Naive thymus-derived CD8-positive, alpha-beta T cell (primary cell): ENCODE data around the gene CDK12. TPM values are rescaled to one million over a fixed set of nuclear protein-coding genes. Genes with fewer than 3 reads are reported as not detected.
"Not testable (repeated sequence)": the region's sequence is repeated elsewhere in the genome, so short reads cannot be mapped to it uniquely, and the experiment has no call there.

Experiments used
- ATAC-seq, 2 donors: fragments of 150-1000 bp; cut with Tn5 transposase in 1 of 2; sonication (Bioruptor Pico), chemical (Tn5 transposase) in 1 of 2; 1 replicate in 1 of 2; 2 replicates in 1 of 2; pipeline ENCODE4 v1.10.0; 2021; ENCODE audit warnings: mild to moderate bottlenecking in 2 of 2, moderate library complexity in 2 of 2
- POLR2A ChIA-PET: fragments of 350-600 bp; sonication (Branson Sonifier 250); formaldehyde crosslinking; loops from one replicate; lab custom pipeline; 2021; ENCODE audit warnings: antibody characterized with exemption; lab: Charles Lee
- DNase-seq, 10 donors: peaks; one replicate each; pipeline versions ENCODE4 v3.0.0 to v3.0.0-alpha.2; 2020 to 2022
- H3K27ac Mint-ChIP-seq, 10 donors: one replicate each; pipeline ENCODE4 v1.8.0; 2020 to 2022; ENCODE audit warnings: mild to moderate bottlenecking in 10 of 10, mixed read lengths in 10 of 10, moderate library complexity in 4 of 10, inconsistent platforms in 1 of 10
- H3K27me3 Mint-ChIP-seq, 5 donors: one replicate each; pipeline ENCODE4 v1.8.0; 2021 to 2022; ENCODE audit warnings: mixed read lengths in 5 of 5
- H3K36me3 Mint-ChIP-seq, 3 donors: one replicate each; pipeline ENCODE4 v1.8.0; 2020 to 2022; ENCODE audit warnings: mixed read lengths in 3 of 3, mild to moderate bottlenecking in 2 of 3, inconsistent platforms in 1 of 3
- H3K4me1 Mint-ChIP-seq, 4 donors: one replicate each; pipeline ENCODE4 v1.8.0; 2021 to 2022; ENCODE audit warnings: mixed read lengths in 4 of 4
- H3K4me3 Mint-ChIP-seq, 10 donors: one replicate each; pipeline ENCODE4 v1.8.0; 2020 to 2022; ENCODE audit warnings: mild to moderate bottlenecking in 10 of 10, mixed read lengths in 10 of 10, moderate library complexity in 6 of 10, inconsistent platforms in 1 of 10
- H3K9me3 Mint-ChIP-seq, 9 donors: one replicate each; pipeline ENCODE4 v1.8.0; 2020 to 2022; ENCODE audit warnings: mixed read lengths in 9 of 9, mild to moderate bottlenecking in 3 of 9, inconsistent platforms in 1 of 9, moderate library complexity in 1 of 9
- polyA plus RNA-seq, 3 donors: library from polyadenylated mRNA; unstranded; fragments of 300-500 nt; fragmentation: Illumina TruSeq; gene quantifications; one replicate each; pipeline ENCODE4 v1.2.3, GENCODE V29; 2021
- total RNA-seq, 8 experiments: library from RNA in 2 of 8; stranded (reverse) in 2 of 8; gene quantifications; one replicate each; pipeline ENCODE4 v1.2.3 and lab custom pipeline; 2021 to 2026

Gene CDK12
- total and polyA plus RNA-seq, 5 experiments from 2014 or later, result 3.2 to 114 (median 7.1) TPM

DNA sequence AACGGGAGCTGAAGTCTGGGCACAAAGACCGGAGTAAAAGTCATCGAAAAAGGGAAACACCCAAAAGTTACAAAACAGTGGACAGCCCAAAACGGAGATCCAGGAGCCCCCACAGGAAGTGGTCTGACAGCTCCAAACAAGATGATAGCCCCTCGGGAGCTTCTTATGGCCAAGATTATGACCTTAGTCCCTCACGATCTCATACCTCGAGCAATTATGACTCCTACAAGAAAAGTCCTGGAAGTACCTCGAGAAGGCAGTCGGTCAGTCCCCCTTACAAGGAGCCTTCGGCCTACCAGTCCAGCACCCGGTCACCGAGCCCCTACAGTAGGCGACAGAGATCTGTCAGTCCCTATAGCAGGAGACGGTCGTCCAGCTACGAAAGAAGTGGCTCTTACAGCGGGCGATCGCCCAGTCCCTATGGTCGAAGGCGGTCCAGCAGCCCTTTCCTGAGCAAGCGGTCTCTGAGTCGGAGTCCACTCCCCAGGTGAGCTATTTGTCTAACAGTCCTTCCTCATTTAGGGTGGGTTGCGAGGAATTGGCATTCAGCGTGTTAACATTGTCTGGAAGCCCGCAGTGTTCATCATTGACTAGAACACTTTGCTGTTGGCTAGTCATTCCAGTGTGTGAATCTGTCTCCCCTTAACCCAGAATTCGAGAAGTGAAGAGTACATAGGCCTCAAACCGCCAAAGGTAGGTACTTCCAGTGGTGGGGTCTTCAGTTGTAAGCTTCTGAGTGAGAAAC lies 1.5 kb downstream of the CDK12 start:
- peaks cover 16 to 59% (median 52%) of the 10 kb centered on the region in 4 donors for H3K4me1 Mint-ChIP-seq
- H3K36me3 Mint-ChIP-seq, result peaks cover 0 to 26% (median 0%) of the 10 kb centered on the region in 3 donors
- DNase-seq, result peak in 1 of 10 donors; percentile 4
- H3K27ac Mint-ChIP-seq, result peak overlapping the region; percentile 93 to 99 (median 96)
- no peak for ATAC-seq
- H3K4me3 Mint-ChIP-seq, result peak overlapping the region; percentile 88 to 99 (median 96)
- H3K27me3 Mint-ChIP-seq, result peaks cover 0 to 3% (median 0%) of the 10 kb centered on the region in 5 donors
- POLR2A ChIA-PET, result interaction anchor here (0.7 to 4.2 kb wide), 7 partner anchors 13 to 677 kb away, joined by 3 to 153 read pairs (median 5); partner anchors contain the start of genes CASC3, FBXL20, MED1 and RPL19
- H3K9me3 Mint-ChIP-seq, result peaks cover 0 to 4% (median 0%) of the 10 kb centered on the region in 9 donors

DNA sequence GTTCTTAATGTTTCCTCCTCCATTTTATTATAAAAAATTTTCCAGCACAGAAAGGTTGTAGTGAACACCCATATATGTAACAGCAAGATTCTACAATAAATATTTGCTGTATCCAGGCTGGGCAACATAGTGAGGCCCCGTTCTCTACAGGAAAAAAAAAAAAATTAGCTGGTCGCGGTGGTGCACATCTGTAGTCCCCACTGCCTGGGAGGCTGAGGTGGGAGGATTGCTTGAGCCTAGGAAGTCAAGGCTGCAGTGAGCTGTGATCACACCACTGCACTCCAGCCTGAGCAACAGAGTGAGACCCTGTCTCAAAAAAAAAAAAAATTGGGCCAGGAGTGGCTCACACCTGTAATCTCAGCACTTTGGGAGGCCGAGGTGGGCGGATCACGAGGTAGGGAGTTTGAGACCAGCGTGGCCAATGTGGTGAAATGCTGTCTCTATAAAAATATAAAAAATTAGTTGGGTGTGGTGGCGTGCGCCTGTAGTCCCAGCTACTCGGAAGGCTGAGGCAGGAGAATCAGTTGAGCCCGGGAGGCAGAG lies 3.4 kb downstream of the CDK12 start:
- H3K36me3 Mint-ChIP-seq, result peaks cover 0 to 41% (median 0%) of the 10 kb centered on the region in 3 donors
- H3K27me3 Mint-ChIP-seq, ATAC-seq, H3K9me3 Mint-ChIP-seq, DNase-seq: not testable (repeated sequence)
- POLR2A ChIA-PET, result interaction anchor here (0.7 to 1.0 kb wide), 3 partner anchors 10 to 704 kb away, joined by 3 read pairs; no protein-coding TSS in a partner anchor
- H3K4me3 Mint-ChIP-seq, result peak overlapping the region; percentile 88 to 99 (median 96)
- H3K4me1 Mint-ChIP-seq, result peaks cover 16 to 61% (median 55%) of the 10 kb centered on the region in 4 donors
- peak overlapping the region in 8 of 10 donors; percentile 25 to 99 (median 62) for H3K27ac Mint-ChIP-seq

DNA sequence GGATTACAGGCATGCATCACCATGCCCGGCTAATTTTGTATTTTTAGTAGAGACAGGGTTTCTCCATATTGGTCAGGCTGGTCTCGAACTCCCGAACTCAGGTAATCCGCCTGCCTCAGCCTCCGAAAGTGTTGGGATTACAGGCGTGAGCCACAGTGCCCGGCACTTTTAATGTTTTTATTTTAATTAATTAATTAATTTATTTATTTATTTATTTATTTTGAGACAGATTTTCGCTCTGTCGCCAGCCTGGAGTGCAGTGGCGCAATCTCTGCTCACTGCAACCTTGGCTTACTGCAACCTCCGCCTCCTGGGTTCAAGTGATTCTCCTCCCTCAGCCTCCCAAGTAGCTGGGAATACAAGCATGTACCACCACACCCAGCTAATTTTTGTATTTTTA lies 7.3 kb downstream of the CDK12 start:
- H3K27ac Mint-ChIP-seq, H3K27me3 Mint-ChIP-seq, POLR2A ChIA-PET, H3K4me3 Mint-ChIP-seq, ATAC-seq, DNase-seq, H3K9me3 Mint-ChIP-seq: not testable (repeated sequence)
- peaks cover 14 to 56% (median 47%) of the 10 kb centered on the region in 4 donors for H3K4me1 Mint-ChIP-seq
- peaks cover 0 to 76% (median 4%) of the 10 kb centered on the region in 3 donors for H3K36me3 Mint-ChIP-seq

DNA sequence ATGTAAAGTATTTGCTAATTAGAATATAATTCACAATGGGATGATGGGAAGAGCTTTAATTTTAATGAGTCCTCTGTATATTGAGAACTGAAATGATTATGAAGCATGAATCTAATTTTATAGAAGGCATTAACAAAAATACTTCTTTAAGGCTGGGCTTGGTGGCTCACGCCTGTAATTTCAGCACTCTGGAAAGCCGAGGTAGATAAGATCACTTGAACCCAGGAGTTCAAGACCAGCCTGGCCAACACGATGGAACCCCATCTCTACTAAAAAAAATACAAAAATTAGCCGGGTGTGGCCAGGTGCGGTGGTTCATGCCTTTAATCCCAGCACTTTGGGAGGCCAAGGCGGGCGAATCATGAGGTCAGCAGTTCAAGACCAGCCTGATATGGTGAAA lies 12.0 kb downstream of the CDK12 start:
- Mint-ChIP-seq H3K4me1 (peaks cover 8 to 19% (median 12%) of the 10 kb centered on the region in 4 donors), H3K27ac (no peak overlapping the region), H3K36me3 (peaks cover 0 to 77% (median 4%) of the 10 kb centered on the region in 3 donors), H3K27me3 (no peaks in the 10 kb centered on the region), H3K4me3 (no peak overlapping the region), H3K9me3 (no peaks in the 10 kb centered on the region)
- POLR2A ChIA-PET, result no interaction called here
- ATAC-seq (no peak), DNase-seq (no peak)

DNA sequence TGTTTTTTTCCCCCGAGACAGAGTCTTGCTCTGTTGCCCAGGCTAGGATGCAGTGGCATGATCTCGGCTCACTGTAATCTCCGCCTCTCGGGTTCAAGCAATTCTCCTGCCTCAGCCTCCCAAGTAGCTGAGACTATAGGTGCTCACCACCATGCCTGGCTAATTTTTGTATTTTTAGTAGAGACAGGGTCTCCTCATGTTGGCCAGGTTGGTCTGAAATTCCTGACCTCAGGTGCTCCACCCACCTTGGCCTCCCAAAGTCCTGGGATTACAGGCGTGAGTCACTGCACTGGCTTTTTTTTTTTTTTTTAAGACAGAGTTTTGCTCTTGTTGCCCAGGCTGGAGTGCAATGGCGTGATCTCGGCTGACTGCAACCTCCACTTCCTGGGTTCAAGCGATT lies 18.3 kb downstream of the CDK12 start:
- H3K9me3 Mint-ChIP-seq, H3K27ac Mint-ChIP-seq, POLR2A ChIA-PET, H3K27me3 Mint-ChIP-seq, DNase-seq, ATAC-seq, H3K4me3 Mint-ChIP-seq, H3K4me1 Mint-ChIP-seq: not testable (repeated sequence)
- peaks cover 0 to 62% (median 2%) of the 10 kb centered on the region in 3 donors for H3K36me3 Mint-ChIP-seq

DNA sequence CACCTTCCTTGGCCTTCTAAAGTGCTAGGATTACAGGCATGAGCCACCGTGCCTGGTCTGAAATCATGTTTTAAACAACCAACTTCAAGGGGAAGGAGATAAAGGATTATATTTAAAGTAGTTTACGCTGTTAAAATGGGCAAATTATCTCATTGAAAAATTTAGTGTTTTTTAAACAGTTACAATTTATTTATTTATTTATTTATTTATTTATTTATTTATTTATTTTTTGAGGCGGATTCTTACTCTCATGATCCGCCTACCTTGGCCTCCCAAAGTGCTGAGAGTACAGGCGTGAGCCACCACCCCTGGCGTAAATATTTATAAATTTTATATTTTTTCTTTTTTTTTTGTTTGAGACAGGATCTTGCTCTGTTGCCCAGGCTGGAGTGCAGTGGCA lies 22.2 kb downstream of the CDK12 start:
- peaks cover 0 to 55% (median 6%) of the 10 kb centered on the region in 3 donors for H3K36me3 Mint-ChIP-seq
- POLR2A ChIA-PET, result interaction anchor here (0.7 kb wide), 1 partner anchor 1065 kb away, joined by 3 read pairs; no protein-coding TSS in a partner anchor
- ATAC-seq, result no peak
- no peaks in the 10 kb centered on the region for H3K9me3 Mint-ChIP-seq
- H3K4me1 Mint-ChIP-seq, result peaks cover 0 to 17% (median 10%) of the 10 kb centered on the region in 4 donors
- no peak overlapping the region for H3K27ac Mint-ChIP-seq
- DNase-seq, result no peak
- H3K4me3 Mint-ChIP-seq, result no peak overlapping the region
- no peaks in the 10 kb centered on the region for H3K27me3 Mint-ChIP-seq

DNA sequence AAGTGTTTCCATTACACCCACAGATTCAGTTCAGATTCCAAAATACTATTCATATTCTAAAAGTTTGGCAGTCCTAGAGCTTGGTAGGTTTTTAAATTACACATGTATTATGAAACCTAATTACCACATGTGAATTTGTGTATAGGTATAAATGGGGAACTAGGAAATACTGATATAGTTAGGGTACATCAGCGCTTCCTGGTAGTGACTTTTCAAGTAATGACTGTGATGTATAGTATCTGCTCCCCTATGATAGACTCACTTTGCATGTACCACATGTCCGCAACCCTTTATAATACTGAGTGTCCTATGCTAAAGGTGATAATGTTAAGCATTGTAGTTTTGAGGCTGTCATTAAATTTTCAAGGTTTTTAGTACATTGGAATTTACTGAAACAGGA lies 22.9 kb downstream of the CDK12 start:
- Mint-ChIP-seq H3K36me3 (peaks cover 0 to 56% (median 6%) of the 10 kb centered on the region in 3 donors), H3K27me3 (no peaks in the 10 kb centered on the region), H3K4me1 (peaks cover 0 to 16% (median 10%) of the 10 kb centered on the region in 4 donors), H3K9me3 (no peaks in the 10 kb centered on the region), H3K27ac (no peak overlapping the region), H3K4me3 (no peak overlapping the region)
- POLR2A ChIA-PET, result no interaction called here
- ATAC-seq (no peak), DNase-seq (no peak)

DNA sequence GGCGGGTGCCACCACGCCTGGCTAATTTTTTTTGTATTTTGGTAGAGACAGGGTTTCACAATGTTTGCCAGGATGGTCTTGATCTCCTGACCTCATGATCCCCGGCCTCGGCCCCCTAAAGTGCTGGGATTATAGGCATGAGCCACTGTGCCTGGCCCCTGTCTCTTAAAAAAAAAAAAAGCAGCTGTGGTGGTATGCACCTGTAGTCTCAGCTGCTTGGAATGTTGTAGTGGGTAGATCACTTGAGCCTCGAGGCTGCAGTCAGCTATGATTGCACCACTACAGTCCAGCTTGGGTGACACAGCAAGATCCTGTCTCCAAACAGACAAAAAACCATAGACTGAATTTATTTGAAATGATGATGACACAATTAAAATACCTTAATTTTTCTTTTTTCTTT lies 24.3 kb downstream of the CDK12 start:
- H3K27ac Mint-ChIP-seq, result peak overlapping the region in 1 of 10 donors; percentile 38
- DNase-seq (no peak), ATAC-seq (no peak)
- H3K9me3 Mint-ChIP-seq, result no peaks in the 10 kb centered on the region
- H3K27me3 Mint-ChIP-seq, result no peaks in the 10 kb centered on the region
- peaks cover 2 to 52% (median 6%) of the 10 kb centered on the region in 3 donors for H3K36me3 Mint-ChIP-seq
- POLR2A ChIA-PET, result interaction anchor here (0.7 kb wide), 3 partner anchors 11 to 615 kb away, joined by 3 to 6 read pairs (median 4); no protein-coding TSS in a partner anchor
- H3K4me3 Mint-ChIP-seq, result no peak overlapping the region
- H3K4me1 Mint-ChIP-seq, result peaks cover 2 to 14% (median 8%) of the 10 kb centered on the region in 4 donors

DNA sequence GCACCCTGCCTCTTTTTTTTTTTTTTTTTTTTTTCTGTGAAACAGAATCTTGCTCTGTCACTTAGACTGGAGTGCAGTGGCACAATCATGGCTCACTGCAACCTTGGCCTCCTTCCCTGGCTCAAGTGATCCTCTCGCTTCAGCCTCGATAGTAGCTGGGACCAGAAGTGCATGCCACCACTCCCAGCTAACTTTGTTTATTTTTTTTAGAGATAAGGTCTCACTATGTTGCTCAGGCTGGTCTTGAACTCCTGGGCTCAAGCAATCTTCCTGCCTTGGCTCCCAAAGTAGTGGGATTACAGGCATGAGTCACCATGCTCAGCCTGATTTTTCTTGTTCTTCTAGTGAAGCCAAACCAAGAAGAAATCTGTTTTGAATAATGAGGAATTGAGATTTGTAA lies 25.0 kb downstream of the CDK12 start:
- DNase-seq (no peak), ATAC-seq (no peak)
- no peaks in the 10 kb centered on the region for H3K27me3 Mint-ChIP-seq
- H3K27ac Mint-ChIP-seq, result no peak overlapping the region
- H3K4me1 Mint-ChIP-seq, result peaks cover 4 to 15% (median 8%) of the 10 kb centered on the region in 4 donors
- H3K36me3 Mint-ChIP-seq, result peaks cover 3 to 52% (median 7%) of the 10 kb centered on the region in 3 donors
- POLR2A ChIA-PET, result interaction anchor here (0.7 kb wide), 3 partner anchors 12 to 67 kb away, joined by 4 to 6 read pairs (median 5); no protein-coding TSS in a partner anchor
- H3K9me3 Mint-ChIP-seq, result no peaks in the 10 kb centered on the region
- no peak overlapping the region for H3K4me3 Mint-ChIP-seq

DNA sequence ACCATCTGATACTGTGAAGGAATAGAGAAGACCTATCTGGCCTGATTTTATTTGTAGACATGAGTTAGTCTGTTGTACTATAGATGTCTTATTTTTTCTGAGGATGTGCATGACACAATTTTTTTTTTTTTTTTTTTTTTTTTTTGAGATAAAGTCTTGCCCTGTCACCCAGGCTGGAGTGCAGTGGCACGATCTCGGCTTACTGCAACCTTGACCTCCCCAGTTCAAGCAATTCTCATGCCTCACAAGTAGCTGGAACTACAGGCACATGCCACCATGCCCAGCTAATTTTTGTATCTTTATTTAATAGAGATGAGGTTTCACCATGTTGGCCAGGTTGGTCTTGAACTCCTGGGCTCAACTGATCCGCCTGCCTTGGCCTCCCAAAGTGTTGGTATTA lies 26.2 kb downstream of the CDK12 start:
- peaks cover 4 to 15% (median 8%) of the 10 kb centered on the region in 4 donors for H3K4me1 Mint-ChIP-seq
- DNase-seq, POLR2A ChIA-PET, ATAC-seq, H3K27me3 Mint-ChIP-seq, H3K4me3 Mint-ChIP-seq, H3K9me3 Mint-ChIP-seq: not testable (repeated sequence)
- peaks cover 3 to 51% (median 7%) of the 10 kb centered on the region in 3 donors for H3K36me3 Mint-ChIP-seq
- H3K27ac Mint-ChIP-seq, result peak overlapping the region in 1 of 10 donors; percentile 59

DNA sequence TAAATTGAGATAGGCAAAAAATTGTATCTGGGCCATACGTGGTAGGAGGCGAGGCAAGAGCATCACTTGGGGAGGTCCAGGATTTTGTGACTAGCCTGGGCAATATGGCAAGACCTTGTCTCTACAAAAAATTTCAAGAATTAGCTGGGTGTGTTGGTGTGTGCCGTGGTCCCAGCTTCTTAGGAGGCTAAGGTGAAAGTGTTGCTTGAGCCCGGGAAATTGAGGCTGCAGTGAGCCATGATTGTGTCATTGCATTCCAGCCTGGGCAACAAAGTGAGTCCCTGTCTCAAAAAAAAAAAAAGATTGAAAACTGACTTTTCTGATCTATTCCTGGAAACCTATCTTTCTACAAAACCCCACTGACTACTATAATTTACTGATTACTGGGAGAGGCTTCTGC lies 26.7 kb downstream of the CDK12 start:
- ATAC-seq (no peak), DNase-seq (no peak)
- Mint-ChIP-seq H3K27ac (peak overlapping the region in 1 of 10 donors; percentile 34), H3K27me3 (no peaks in the 10 kb centered on the region), H3K4me1 (peaks cover 4 to 15% (median 8%) of the 10 kb centered on the region in 4 donors), H3K4me3 (no peak overlapping the region), H3K36me3 (peaks cover 3 to 54% (median 7%) of the 10 kb centered on the region in 3 donors), H3K9me3 (no peaks in the 10 kb centered on the region)
- POLR2A ChIA-PET, result no interaction called here

DNA sequence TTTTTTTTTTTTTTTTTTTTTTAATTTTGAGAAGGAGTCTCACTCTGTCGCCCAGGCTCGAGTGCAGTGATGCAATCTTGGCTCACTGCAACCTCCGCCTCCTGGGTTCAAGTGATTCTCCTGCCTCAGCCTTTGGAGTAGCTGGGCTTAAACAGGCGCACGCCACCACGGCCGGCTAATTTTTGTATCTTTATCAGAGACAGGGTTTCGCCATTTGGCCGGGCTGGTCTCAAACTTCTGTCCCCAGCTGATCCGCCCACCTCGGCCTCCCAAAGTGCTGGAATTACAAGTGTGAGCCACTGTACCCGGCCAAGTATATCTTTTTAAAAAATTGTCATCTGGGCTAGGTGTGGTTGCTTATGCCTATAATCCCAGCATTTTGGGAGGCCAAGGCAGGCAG lies 35.6 kb downstream of the CDK12 start:
- peaks cover 4 to 93% (median 20%) of the 10 kb centered on the region in 3 donors for H3K36me3 Mint-ChIP-seq
- H3K4me3 Mint-ChIP-seq, ATAC-seq, H3K4me1 Mint-ChIP-seq, H3K27ac Mint-ChIP-seq, POLR2A ChIA-PET, H3K9me3 Mint-ChIP-seq, DNase-seq, H3K27me3 Mint-ChIP-seq: not testable (repeated sequence)

DNA sequence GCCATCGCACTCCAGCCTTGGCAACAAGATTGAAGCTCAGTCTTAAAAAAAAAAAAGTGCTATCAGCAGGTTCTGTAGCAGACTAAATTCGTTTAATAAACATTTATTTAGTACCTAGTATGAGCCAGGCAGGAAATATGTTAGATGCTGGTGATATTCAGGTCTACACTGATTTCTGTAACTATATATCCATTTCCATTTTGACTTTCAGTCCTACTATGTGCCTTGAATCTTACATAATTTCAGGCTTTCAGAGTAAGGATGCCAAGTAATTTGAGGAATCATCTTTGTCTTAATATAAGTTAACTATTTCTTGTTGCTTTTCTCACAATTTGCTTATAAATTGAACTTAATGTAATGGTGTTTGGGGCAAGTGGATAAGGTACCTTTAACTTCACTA lies 46.2 kb downstream of the CDK12 start:
- Mint-ChIP-seq H3K9me3 (no peaks in the 10 kb centered on the region), H3K27ac (no peak overlapping the region), H3K27me3 (no peaks in the 10 kb centered on the region), H3K36me3 (peaks cover 9 to 91% (median 35%) of the 10 kb centered on the region in 3 donors), H3K4me3 (no peak overlapping the region), H3K4me1 (peaks cover 0 to 13% (median 8%) of the 10 kb centered on the region in 4 donors)
- DNase-seq, result no peak
- ATAC-seq, result no peak
- POLR2A ChIA-PET, result no interaction called here
